GM23338 (cell line): ENCODE results near the gene HEPACAM.

ENCODE experiments used
- POLR2AphosphoS5 ChIP-seq: IDR thresholded peaks from 2 replicates; pipeline ENCODE4 v1.6.1; 2016; ENCODE audit warnings: antibody characterized with exemption, low read depth
- TF ChIP-seq, protein P1 (sequence below), 2 experiments: fragments of 200-600 bp in 1 of 2; sonication (generic) in 1 of 2; conservative IDR thresholded peaks; 2 replicates each; pipeline versions ENCODE4 v1.5.1 to v1.6.1; 2016 to 2017; ENCODE audit warnings: antibody characterized with exemption in 2 of 2, low read depth in 2 of 2, mild to moderate bottlenecking in 2 of 2, moderate library complexity in 1 of 2

DNA sequence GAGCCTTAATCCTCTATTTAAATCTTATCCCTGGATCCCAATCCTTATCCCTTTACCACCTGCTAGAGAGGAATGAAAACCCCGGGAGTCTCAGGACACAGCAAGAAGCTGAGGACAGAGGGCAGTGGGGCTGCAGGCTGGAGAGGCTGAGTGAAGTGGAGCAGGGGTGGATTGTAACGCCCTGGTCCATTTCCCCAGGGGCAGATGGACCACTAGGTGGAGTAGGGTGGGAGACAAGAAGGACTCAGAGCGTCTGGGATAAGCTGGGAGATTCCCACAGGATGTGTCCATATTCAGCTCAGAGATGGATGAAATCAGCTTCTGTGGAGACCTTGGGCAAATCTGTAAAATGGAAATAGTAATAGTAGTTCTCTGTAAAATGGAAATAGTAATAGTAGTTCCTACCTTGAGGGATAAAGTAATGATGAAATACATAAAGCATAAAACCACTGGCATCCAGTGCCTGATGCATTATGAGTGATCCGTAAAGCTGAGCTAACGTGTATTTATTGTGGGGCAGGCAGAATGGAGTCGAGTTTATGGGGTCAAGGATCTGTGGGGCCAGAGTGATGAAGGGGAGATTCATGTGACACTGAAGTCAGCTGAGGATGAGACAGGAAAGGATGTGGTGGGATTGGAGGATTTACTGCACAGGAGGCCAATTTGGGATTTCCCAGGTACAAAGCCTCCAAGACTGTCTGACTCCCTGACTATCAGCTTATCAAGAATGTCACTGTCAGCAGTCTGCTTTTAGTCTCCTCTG is 36.3 kb downstream of the HEPACAM start:
- TF ChIP-seq POLR2AphosphoS5, result no peak
- TF ChIP-seq, protein P1, sequence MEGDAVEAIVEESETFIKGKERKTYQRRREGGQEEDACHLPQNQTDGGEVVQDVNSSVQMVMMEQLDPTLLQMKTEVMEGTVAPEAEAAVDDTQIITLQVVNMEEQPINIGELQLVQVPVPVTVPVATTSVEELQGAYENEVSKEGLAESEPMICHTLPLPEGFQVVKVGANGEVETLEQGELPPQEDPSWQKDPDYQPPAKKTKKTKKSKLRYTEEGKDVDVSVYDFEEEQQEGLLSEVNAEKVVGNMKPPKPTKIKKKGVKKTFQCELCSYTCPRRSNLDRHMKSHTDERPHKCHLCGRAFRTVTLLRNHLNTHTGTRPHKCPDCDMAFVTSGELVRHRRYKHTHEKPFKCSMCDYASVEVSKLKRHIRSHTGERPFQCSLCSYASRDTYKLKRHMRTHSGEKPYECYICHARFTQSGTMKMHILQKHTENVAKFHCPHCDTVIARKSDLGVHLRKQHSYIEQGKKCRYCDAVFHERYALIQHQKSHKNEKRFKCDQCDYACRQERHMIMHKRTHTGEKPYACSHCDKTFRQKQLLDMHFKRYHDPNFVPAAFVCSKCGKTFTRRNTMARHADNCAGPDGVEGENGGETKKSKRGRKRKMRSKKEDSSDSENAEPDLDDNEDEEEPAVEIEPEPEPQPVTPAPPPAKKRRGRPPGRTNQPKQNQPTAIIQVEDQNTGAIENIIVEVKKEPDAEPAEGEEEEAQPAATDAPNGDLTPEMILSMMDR (conservative IDR thresholded peaks at IDR 0.05; ENCODE audit: low read depth in 2 of 2), result peak; percentile 25 to 52; a peak in 3 of 4 replicates
